HG03442 (cell line): ENCODE measurements around the gene ZHX3.

Experiments
- ATAC-seq: cut with Tn5 transposase; IDR thresholded peaks from one replicate; pipeline ENCODE4 v1.9.1; 2021; ENCODE audit warnings: mild to moderate bottlenecking, moderate library complexity; ENCODE audit not compliant: unreplicated experiment

Gene ZHX3

GRCh38 chr20:41232973-41233926, 84.3 kb downstream of the ZHX3 start:
- no peak for ATAC-seq

- ATAC-seq: no peak
Observed at GRCh38 chr20:41231136-41231535, 86.4 kb downstream of the ZHX3 start.

- no peak for ATAC-seq
Observed at GRCh38 chr20:41230136-41230535, 87.4 kb downstream of the ZHX3 start.

- ATAC-seq: no peak
Observed at GRCh38 chr20:41229259-41229658, 88.3 kb downstream of the ZHX3 start.

- ATAC-seq: no peak
Observed at GRCh38 chr20:41228858-41229257, 88.7 kb downstream of the ZHX3 start.

- ATAC-seq: no peak
Observed at GRCh38 chr20:41226426-41226825, 91.1 kb downstream of the ZHX3 start.

GRCh38 chr20:41225091-41225490, 92.4 kb downstream of the ZHX3 start:
- no peak for ATAC-seq

GRCh38 chr20:41224281-41224680, 93.2 kb downstream of the ZHX3 start:
- no peak for ATAC-seq

- ATAC-seq: no peak
Observed at GRCh38 chr20:41223112-41223511, 94.4 kb downstream of the ZHX3 start.

- ATAC-seq: no peak
Observed at GRCh38 chr20:41222703-41223102, 94.8 kb downstream of the ZHX3 start.

GRCh38 chr20:41222296-41222695, 95.2 kb downstream of the ZHX3 start:
- no peak for ATAC-seq

GRCh38 chr20:41221614-41222218, 95.8 kb downstream of the ZHX3 start:
- no peak for ATAC-seq

- no peak for ATAC-seq
Observed at GRCh38 chr20:41219824-41220223, 97.7 kb downstream of the ZHX3 start.

- no peak for ATAC-seq
Observed at GRCh38 chr20:41218466-41218865, 99.1 kb downstream of the ZHX3 start.

GRCh38 chr20:41217422-41217821, 100.1 kb downstream of the ZHX3 start:
- no peak for ATAC-seq

- no peak for ATAC-seq
Observed at GRCh38 chr20:41214666-41215065, 102.9 kb downstream of the ZHX3 start.

GRCh38 chr20:41214202-41214601, 103.3 kb downstream of the ZHX3 start:
- ATAC-seq: no peak

- ATAC-seq: no peak
Observed at GRCh38 chr20:41213150-41213820, 104.2 kb downstream of the ZHX3 start.

- no peak for ATAC-seq
Observed at GRCh38 chr20:41205313-41205712, 112.2 kb downstream of the ZHX3 start.

- no peak for ATAC-seq
Observed at GRCh38 chr20:41204304-41205265, 112.9 kb downstream of the ZHX3 start.

- ATAC-seq: no peak
Observed at GRCh38 chr20:41203660-41204059, 113.9 kb downstream of the ZHX3 start.
